Endothelial cell of umbilical vein (primary cell): ENCODE measurements around the gene TSHZ3. TPM values are rescaled to one million over a fixed set of nuclear protein-coding genes. Genes with fewer than 3 reads are reported as not detected.

Experiments used
- BruUV-seq: library from RNA; stranded (reverse); fragments of 400-500 nt; replicated peaks from 2 replicates; lab custom pipeline; 2021; lab: Mats Ljungman, UMichigan
- CTCF ChIA-PET: fragments of 300-600, 350-600 bp; sonication (Branson Sonifier 250); formaldehyde crosslinking; loops from one replicate; lab custom pipeline; 2021; ENCODE audit warnings: antibody characterized with exemption, inconsistent platforms; lab: Charles Lee
- POLR2A ChIA-PET: fragments of 300-600, 350-600 bp; sonication (Branson Sonifier 250); formaldehyde crosslinking; loops from one replicate; lab custom pipeline; 2021; ENCODE audit warnings: antibody characterized with exemption, inconsistent platforms; lab: Charles Lee
- DNase-seq: peaks from one replicate; pipeline ENCODE4 v3.0.0-alpha.2; 2011; ENCODE audit warnings: low read depth, low spot score
- FAIRE-seq: peaks from 2 replicates; lab custom pipeline; 2011; peaks lifted over from hg19 to GRCh38; lab: Jason Lieb, UNC
- H2AFZ ChIP-seq: 2 replicates; pipeline ENCODE4 v1.6.0; 2012; ENCODE audit warnings: low read depth, low read length, control low read depth, inconsistent platforms
- H3K27ac ChIP-seq: 2 replicates; pipeline ENCODE4 v1.5.1; 2011; ENCODE audit warnings: low read depth, mild to moderate bottlenecking, control low read depth, low read length, moderate library complexity; ENCODE audit not compliant: insufficient read depth
- H3K27me3 ChIP-seq, 2 experiments: 2 replicates each; pipeline versions ENCODE4 v1.6.0 to v1.6.1; 2011; ENCODE audit warnings: low read length in 2 of 2, mixed read lengths in 1 of 2; ENCODE audit not compliant: control insufficient read depth in 2 of 2, insufficient read depth in 2 of 2
- H3K36me3 ChIP-seq, 2 experiments: 2 replicates in 1 of 2; 3 replicates in 1 of 2; pipeline ENCODE4 v1.5.1; 2011; ENCODE audit warnings: low read length in 2 of 2, mild to moderate bottlenecking in 1 of 2, moderate library complexity in 1 of 2; ENCODE audit not compliant: control insufficient read depth in 2 of 2, insufficient read depth in 2 of 2; ENCODE audit errors: extremely low read depth in 1 of 2
- H3K4me1 ChIP-seq: 3 replicates; pipeline ENCODE4 v1.5.1; 2011; ENCODE audit warnings: mild to moderate bottlenecking, low read length; ENCODE audit not compliant: control insufficient read depth, insufficient read depth; ENCODE audit errors: extremely low read depth
- H3K4me2 ChIP-seq: 2 replicates; pipeline ENCODE4 v1.6.1; 2011; ENCODE audit warnings: low read length, control low read depth, mixed read lengths; ENCODE audit not compliant: insufficient read depth
- H3K4me3 ChIP-seq, 3 experiments: fragments of 200-600 bp in 1 of 3; sonication (generic), shearing (Covaris generic) in 1 of 3; replicated peaks in 1 of 3; 2 replicates each; pipeline ENCODE4 v1.5.1; 2011 to 2016; ENCODE audit warnings: control low read depth in 3 of 3, low read length in 3 of 3, mild to moderate bottlenecking in 2 of 3, inconsistent platforms in 1 of 3, low read depth in 1 of 3, moderate library complexity in 1 of 3; ENCODE audit not compliant: insufficient read depth in 1 of 3
- H3K79me2 ChIP-seq: 2 replicates; pipeline ENCODE4 v1.6.0; 2012; ENCODE audit warnings: low read length, inconsistent platforms; ENCODE audit not compliant: control insufficient read depth, insufficient read depth
- H3K9ac ChIP-seq: replicated peaks from 2 replicates; pipeline ENCODE3; 2011; ENCODE audit warnings: low read length, control low read depth; ENCODE audit not compliant: insufficient read depth; ENCODE audit errors: extremely low read depth
- H3K9me1 ChIP-seq: replicated peaks from 3 replicates; pipeline ENCODE4 v1.6.0; 2011; ENCODE audit warnings: mild to moderate bottlenecking, low read length; ENCODE audit not compliant: control insufficient read depth, insufficient read depth; ENCODE audit errors: extremely low read depth
- H3K9me3 ChIP-seq: replicated peaks from 2 replicates; pipeline ENCODE4 v1.5.1; 2012; ENCODE audit warnings: low read length, inconsistent platforms; ENCODE audit not compliant: control insufficient read depth, insufficient read depth
- H4K20me1 ChIP-seq: replicated peaks from 2 replicates; pipeline ENCODE3; 2011; ENCODE audit warnings: mild to moderate bottlenecking, low read length; ENCODE audit not compliant: control insufficient read depth, insufficient read depth; ENCODE audit errors: extremely low read depth
- EZH2 ChIP-seq: IDR thresholded peaks from 2 replicates; pipeline ENCODE4 v1.6.1; 2012; ENCODE audit warnings: borderline replicate concordance, low read depth, mild to moderate bottlenecking, moderate library complexity, low read length, inconsistent platforms; ENCODE audit not compliant: severe bottlenecking
- FOS ChIP-seq: IDR thresholded peaks from 2 replicates; pipeline ENCODE4 v1.6.1; 2011; ENCODE audit warnings: mild to moderate bottlenecking, low read length, moderate library complexity, borderline replicate concordance; ENCODE audit not compliant: insufficient read depth
- GATA2 ChIP-seq: IDR thresholded peaks from 2 replicates; pipeline ENCODE4 v1.7.0; 2011; ENCODE audit warnings: low read depth, mild to moderate bottlenecking, moderate library complexity, mixed read lengths, low read length; ENCODE audit not compliant: insufficient read length, insufficient read depth
- JUN ChIP-seq: IDR thresholded peaks from 2 replicates; pipeline ENCODE4 v1.6.1; 2011; ENCODE audit warnings: borderline replicate concordance, low read depth; ENCODE audit not compliant: insufficient read length, insufficient read depth
- dilution Hi-C: fragments of 300-500 bp; cut with MboI; formaldehyde crosslinking; loops from one replicate; pipeline ENCODE4 v1.15.0; 2019; ENCODE audit warnings: low sequenced_read_pairs; ENCODE audit not compliant: extremely low pct_ligation_motif_present
- intact Hi-C: fragments of 100-400 bp; cut with micrococcal nuclease; formaldehyde crosslinking; loops from one replicate; pipeline ENCODE4 v1.10.0; 2022
- polyA plus RNA-seq, 4 experiments: library from polyadenylated mRNA; depleted of rRNA in 3 of 4; stranded (reverse) in 3 of 4; unstranded in 1 of 4; fragments of >200 nt; gene quantifications; 2 replicates each; pipeline versions ENCODE4 v1.2.1 to v1.2.3, GENCODE V29; 2011 to 2012; ENCODE audit warnings: missing spikeins in 1 of 4
- total RNA-seq: library from RNA; stranded (reverse); gene quantifications from 2 replicates; pipeline ENCODE4 v1.2.3, GENCODE V29; 2021
- TF ChIP-seq, protein P1 (sequence below), 2 donors: IDR thresholded peaks; 1 replicate in 1 of 2; 2 replicates in 1 of 2; pipeline ENCODE4 v1.5.1; 2011; ENCODE audit warnings: low read length in 2 of 2, mild to moderate bottlenecking in 2 of 2, moderate library complexity in 2 of 2, control low read depth in 1 of 2, inconsistent platforms in 1 of 2, low read depth in 1 of 2; ENCODE audit not compliant: insufficient read depth in 1 of 2; ENCODE audit errors: extremely low read depth in 1 of 2
- TF ChIP-seq, protein P2 (sequence below): IDR thresholded peaks from 2 replicates; pipeline ENCODE4 v1.6.1; 2011; ENCODE audit not compliant: insufficient read depth, insufficient read length

Gene TSHZ3
- total and polyA plus RNA-seq, 2 donors (not counting 3 experiments of a cell fraction or from before 2014, with no cell fraction given), result 1.2 to 6.2 TPM

DNA sequence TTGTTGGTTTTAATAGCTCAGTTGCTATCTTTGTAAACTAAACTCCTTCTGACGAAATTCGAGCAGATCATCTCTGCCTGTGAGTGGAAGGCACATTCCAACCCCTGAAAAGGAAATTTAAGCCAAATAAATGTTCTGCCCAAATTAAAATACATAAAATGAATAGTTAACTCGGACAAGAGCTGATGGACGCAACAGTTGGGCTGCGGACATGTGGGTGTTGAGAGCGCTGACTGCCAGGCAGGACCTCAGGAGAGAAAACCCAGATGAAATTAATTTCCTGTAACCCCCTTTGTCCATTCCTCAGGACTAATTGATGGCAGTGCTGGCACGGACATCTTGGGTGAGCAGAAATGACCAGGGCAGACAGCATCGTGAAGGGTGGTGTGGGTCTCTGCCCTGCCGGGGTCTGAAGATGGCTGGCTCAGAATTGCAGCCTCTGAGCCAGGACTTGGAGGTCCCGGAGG lies 86.5 kb downstream of the TSHZ3 start:
- H3K27ac ChIP-seq, result no peak overlapping the region
- no peaks in the 10 kb centered on the region for H3K9me1 ChIP-seq
- TF ChIP-seq, protein P1, sequence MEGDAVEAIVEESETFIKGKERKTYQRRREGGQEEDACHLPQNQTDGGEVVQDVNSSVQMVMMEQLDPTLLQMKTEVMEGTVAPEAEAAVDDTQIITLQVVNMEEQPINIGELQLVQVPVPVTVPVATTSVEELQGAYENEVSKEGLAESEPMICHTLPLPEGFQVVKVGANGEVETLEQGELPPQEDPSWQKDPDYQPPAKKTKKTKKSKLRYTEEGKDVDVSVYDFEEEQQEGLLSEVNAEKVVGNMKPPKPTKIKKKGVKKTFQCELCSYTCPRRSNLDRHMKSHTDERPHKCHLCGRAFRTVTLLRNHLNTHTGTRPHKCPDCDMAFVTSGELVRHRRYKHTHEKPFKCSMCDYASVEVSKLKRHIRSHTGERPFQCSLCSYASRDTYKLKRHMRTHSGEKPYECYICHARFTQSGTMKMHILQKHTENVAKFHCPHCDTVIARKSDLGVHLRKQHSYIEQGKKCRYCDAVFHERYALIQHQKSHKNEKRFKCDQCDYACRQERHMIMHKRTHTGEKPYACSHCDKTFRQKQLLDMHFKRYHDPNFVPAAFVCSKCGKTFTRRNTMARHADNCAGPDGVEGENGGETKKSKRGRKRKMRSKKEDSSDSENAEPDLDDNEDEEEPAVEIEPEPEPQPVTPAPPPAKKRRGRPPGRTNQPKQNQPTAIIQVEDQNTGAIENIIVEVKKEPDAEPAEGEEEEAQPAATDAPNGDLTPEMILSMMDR (IDR thresholded peaks at IDR 0.05; ENCODE audit: extremely low read depth in 1 of 2, insufficient read depth in 1 of 2, low read depth in 1 of 2, low read length in 2 of 2), result no peak
- no peak for TF ChIP-seq EZH2
- no peak for TF ChIP-seq FOS
- TF ChIP-seq GATA2, result no peak
- TF ChIP-seq JUN, result no peak
- TF ChIP-seq, protein P2, sequence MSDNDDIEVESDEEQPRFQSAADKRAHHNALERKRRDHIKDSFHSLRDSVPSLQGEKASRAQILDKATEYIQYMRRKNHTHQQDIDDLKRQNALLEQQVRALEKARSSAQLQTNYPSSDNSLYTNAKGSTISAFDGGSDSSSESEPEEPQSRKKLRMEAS, result no peak
- ChIA-PET CTCF (no interaction called here), POLR2A (no interaction called here)
- H4K20me1 ChIP-seq, result no peaks in the 10 kb centered on the region
- FAIRE-seq, result no peak
- no peaks in the 10 kb centered on the region for H3K36me3 ChIP-seq
- BruUV-seq, result no TSS peak
- no peak overlapping the region for H3K4me2 ChIP-seq
- no peak overlapping the region for H3K9ac ChIP-seq
- no peaks in the 10 kb centered on the region for H3K4me1 ChIP-seq
- H2AFZ ChIP-seq, result no peak overlapping the region
- no peaks in the 10 kb centered on the region for H3K79me2 ChIP-seq
- H3K27me3 ChIP-seq, result no peaks in the 10 kb centered on the region
- no peak overlapping the region for H3K4me3 ChIP-seq
- no peak for DNase-seq
- peaks cover 2% of the 10 kb centered on the region for H3K9me3 ChIP-seq
- intact Hi-C loops (no loop called here), dilution Hi-C loops (no loop called here)
